Hepatocyte (in vitro differentiated cells): ENCODE measurements around the gene FAM118A.

Experiments
- CTCF ChIP-seq: fragments of 200-600 bp; sonication (generic); IDR thresholded peaks from 2 replicates; pipeline ENCODE4 v1.5.1; 2016; ENCODE audit warnings: antibody characterized with exemption, mild to moderate bottlenecking; ENCODE audit not compliant: poor library complexity
- EZH2 ChIP-seq: fragments of 200-600 bp; sonication (generic); IDR thresholded peaks from 2 replicates; pipeline ENCODE4 v1.6.1; 2016; ENCODE audit warnings: antibody characterized with exemption, mild to moderate bottlenecking, borderline replicate concordance
- EZH2phosphoT487 ChIP-seq: fragments of 200-600 bp; sonication (generic); IDR thresholded peaks from one replicate; pipeline ENCODE4 v1.6.1; 2018; ENCODE audit warnings: antibody characterized with exemption, mild to moderate bottlenecking, low read depth, moderate library complexity; ENCODE audit not compliant: unreplicated experiment, severe bottlenecking

GRCh38 chr22:45296628-45297297, 13.0 kb upstream of the FAM118A start:
- no peak for TF ChIP-seq CTCF
- TF ChIP-seq EZH2phosphoT487, result no peak
- TF ChIP-seq EZH2, result no peak
